K562 (cell line): ENCODE results near the gene XKR7. TPM values are rescaled to one million over a fixed set of nuclear protein-coding genes. Genes with fewer than 3 reads are reported as not detected.

ENCODE experiments used
- ARNT ChIP-seq, 2 experiments: fragments of 450-650 bp; IDR thresholded peaks; 2 replicates each; pipeline ENCODE4 v1.6.1; 2016; ENCODE audit warnings: mild to moderate bottlenecking in 1 of 2
- ETV5 ChIP-seq: sonication (generic); formaldehyde crosslinking; IDR thresholded peaks from 2 replicates; pipeline ENCODE4 v1.4.0; 2020; ENCODE audit warnings: low read depth, mild to moderate bottlenecking, missing genetic modification reagents
- KDM4B ChIP-seq, 2 experiments: fragments of 450-650 bp in 1 of 2; sonication (generic) in 1 of 2; IDR thresholded peaks; 2 replicates each; pipeline ENCODE4 v1.6.1; 2016 to 2017; ENCODE audit warnings: borderline replicate concordance in 2 of 2, antibody characterized with exemption in 1 of 2, low read depth in 1 of 2, mild to moderate bottlenecking in 1 of 2
- L3MBTL2 ChIP-seq: fragments of 450-650 bp; IDR thresholded peaks from 2 replicates; pipeline ENCODE4 v1.6.1; 2016; ENCODE audit warnings: mild to moderate bottlenecking, moderate library complexity
- MCM7 ChIP-seq, 2 experiments: fragments of 450-650 bp; IDR thresholded peaks; 2 replicates each; pipeline ENCODE4 v1.6.1; 2016 to 2018
- MXI1 ChIP-seq: IDR thresholded peaks from 2 replicates; pipeline ENCODE4 v1.6.1; 2011; ENCODE audit warnings: low read depth, mild to moderate bottlenecking, improper control_type of control experiment, low read length
- MYNN ChIP-seq, 2 experiments: sonication (generic); formaldehyde crosslinking in 1 of 2; IDR thresholded peaks; 2 replicates each; pipeline versions ENCODE4 v1.5.0 to v1.6.1; 2016 to 2020; ENCODE audit warnings: antibody characterized with exemption in 1 of 2, missing genetic modification reagents in 1 of 2
- NCOA2 ChIP-seq, 2 experiments: fragments of 450-650 bp; IDR thresholded peaks; 2 replicates each; pipeline ENCODE4 v1.6.1; 2018; ENCODE audit warnings: mild to moderate bottlenecking in 2 of 2, moderate library complexity in 1 of 2; ENCODE audit not compliant: partially characterized antibody in 2 of 2
- NEUROD1 ChIP-seq: fragments of 150-350 bp; IDR thresholded peaks from 2 replicates; pipeline ENCODE4 v1.6.1; 2014; ENCODE audit warnings: borderline replicate concordance, low read length, low read depth; ENCODE audit not compliant: partially characterized antibody
- SMAD4 ChIP-seq: fragments of 250-450 bp; sonication (Bioruptor Pico); conservative IDR thresholded peaks from 2 replicates; pipeline ENCODE4 v1.8.0; 2021; ENCODE audit warnings: inconsistent platforms, mild to moderate bottlenecking, moderate library complexity
- ZKSCAN1 ChIP-seq: fragments of 150-350 bp; IDR thresholded peaks from 2 replicates; pipeline ENCODE4 v1.6.1; 2016; ENCODE audit warnings: low read depth, low read length
- ZKSCAN8 ChIP-seq: fragments of 200-800 bp; sonication (Bioruptor generic); IDR thresholded peaks from 2 replicates; pipeline ENCODE4 v1.6.1; 2016; ENCODE audit warnings: missing genetic modification characterization, missing compliant biosample characterization
- ZNF146 ChIP-seq: IDR thresholded peaks from one replicate; pipeline ENCODE4 v1.6.1; 2018; ENCODE audit warnings: missing compliant biosample characterization; ENCODE audit not compliant: unreplicated experiment
- ZNF212 ChIP-seq: fragments of 450-650 bp; formaldehyde crosslinking; IDR thresholded peaks from 2 replicates; pipeline ENCODE4 v1.4.0; 2020; ENCODE audit warnings: mild to moderate bottlenecking
- ZNF274 ChIP-seq: IDR thresholded peaks from 2 replicates; pipeline ENCODE4 v1.6.1; 2011; ENCODE audit warnings: low read depth, mild to moderate bottlenecking, low read length, moderate library complexity, borderline replicate concordance
- ZNF384 ChIP-seq: IDR thresholded peaks from 2 replicates; pipeline ENCODE4 v1.6.1; 2012; ENCODE audit warnings: low read depth, low read length, improper control_type of control experiment
- ZNF41 ChIP-seq: fragments of 250-450 bp; sonication (Bioruptor Pico); conservative IDR thresholded peaks from 2 replicates; pipeline ENCODE4 v1.4.0; 2020; ENCODE audit warnings: mild to moderate bottlenecking
- ZNF551 ChIP-seq: fragments of 250-450 bp; sonication (Bioruptor Pico); IDR thresholded peaks from 2 replicates; pipeline ENCODE4 v1.5.0; 2021; ENCODE audit warnings: mild to moderate bottlenecking, moderate library complexity
- ZNF584 ChIP-seq: fragments of 200-800 bp; sonication (Bioruptor generic); IDR thresholded peaks from 2 replicates; pipeline ENCODE4 v1.6.1; 2016; ENCODE audit warnings: low read depth, mild to moderate bottlenecking, missing genetic modification characterization, missing compliant biosample characterization
- ZNF79 ChIP-seq: fragments of 250-450 bp; sonication (Bioruptor Pico); IDR thresholded peaks from 2 replicates; pipeline ENCODE4 v1.4.0; 2020; ENCODE audit warnings: low read depth, mild to moderate bottlenecking, moderate library complexity
- polyA plus RNA-seq, 8 experiments: library from polyadenylated mRNA; depleted of rRNA in 4 of 8; stranded (reverse) in 5 of 8; unstranded in 3 of 8; fragments of >200 nt; fragmentation: Nextera tagmentation in 2 of 8; fragmentation: Illumina TruSeq in 1 of 8; extraction: Ambion mirVana in 2 of 8; extraction: Trizol in 1 of 8; gene quantifications; 2 replicates each; pipeline versions ENCODE4 v1.2.1 to v1.2.3, GENCODE V29; 2011 to 2014; ENCODE audit warnings: inconsistent platforms in 1 of 8, missing spikeins in 1 of 8
- total RNA-seq, 7 experiments: library from RNA; depleted of rRNA in 6 of 7; stranded (reverse); fragments of >200 nt in 6 of 7; fragmentation: Illumina TruSeq in 2 of 7; extraction: Trizol in 2 of 7; gene quantifications; 2 replicates each; pipeline versions ENCODE4 v1.2.1 to v1.2.3, GENCODE V29; 2011 to 2021; ENCODE audit warnings: low replicate concordance in 1 of 7
- TF ChIP-seq, protein P1 (sequence below): sonication (generic); formaldehyde crosslinking; IDR thresholded peaks from 2 replicates; pipeline ENCODE4 v1.8.0; 2023; ENCODE audit warnings: mild to moderate bottlenecking, missing genetic modification reagents
- TF ChIP-seq, protein P2 (sequence below): fragments of 450-650 bp; formaldehyde crosslinking; IDR thresholded peaks from 2 replicates; pipeline ENCODE4 v1.4.0; 2020; ENCODE audit warnings: mild to moderate bottlenecking, moderate library complexity
- TF ChIP-seq, protein P3 (sequence below): sonication (generic); formaldehyde crosslinking; IDR thresholded peaks from 2 replicates; pipeline ENCODE4 v1.9.0; 2022; ENCODE audit warnings: mild to moderate bottlenecking, missing genetic modification reagents

The XKR7 gene
- total and polyA plus RNA-seq, 9 of the 15 experiments (the other 6 are each of a cell fraction or from before 2014, with no cell fraction given): 0.02 TPM; not detected in 8

DNA sequence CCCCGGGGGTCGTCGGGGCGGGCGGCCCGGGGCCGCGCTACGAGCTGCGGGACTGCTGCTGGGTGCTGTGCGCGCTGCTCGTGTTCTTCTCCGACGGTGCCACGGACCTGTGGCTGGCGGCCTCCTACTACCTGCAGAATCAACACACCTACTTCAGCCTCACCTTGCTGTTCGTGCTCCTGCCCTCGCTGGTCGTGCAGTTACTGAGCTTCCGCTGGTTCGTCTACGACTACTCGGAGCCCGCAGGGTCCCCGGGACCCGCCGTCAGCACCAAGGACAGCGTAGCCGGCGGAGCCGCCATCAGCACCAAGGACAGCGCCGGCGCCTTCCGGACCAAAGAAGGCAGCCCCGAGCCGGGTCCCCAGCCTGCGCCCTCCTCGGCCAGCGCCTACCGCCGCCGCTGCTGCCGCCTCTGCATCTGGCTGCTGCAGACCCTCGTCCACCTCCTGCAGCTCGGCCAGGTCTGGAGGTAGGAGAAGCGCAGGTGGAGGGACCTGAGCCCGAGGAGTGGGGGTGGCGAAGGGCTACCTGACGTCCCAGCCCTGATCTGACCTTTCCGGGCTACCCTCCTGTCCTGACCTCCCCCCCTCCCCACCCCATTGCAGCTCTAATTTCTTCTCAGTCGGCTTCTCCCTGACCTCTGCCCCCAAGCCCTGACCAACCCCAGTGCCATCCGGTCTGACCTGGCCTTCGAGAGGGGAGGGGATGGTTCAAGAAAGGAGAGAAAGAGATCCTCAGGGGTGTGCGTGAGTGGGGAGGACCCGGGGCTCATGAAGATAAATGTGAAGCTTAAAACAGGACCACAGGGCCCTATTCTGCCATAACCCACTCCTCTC, 558 bp downstream of the XKR7 start (continued):
- TF ChIP-seq KDM4B (IDR thresholded peaks at IDR 0.05; ENCODE audit: borderline replicate concordance in 2 of 2, low read depth in 1 of 2) (0 out of 4 replicates have a peak, but pooled peaks of 1 of the 2 experiments have one; percentile 49), ZNF584 (CRISPR knock-in tag) (peak; percentile 93; the same call in 1 of the 2 replicates), ZNF212 (CRISPR knock-in tag) (no peak), NCOA2 (IDR thresholded peaks at IDR 0.05; ENCODE audit: partially characterized antibody in 2 of 2) (no peak), MCM7 (IDR thresholded peaks at IDR 0.05) (no peak), ZNF41 (CRISPR knock-in tag) (peak; percentile 68; the same call in 1 of the 2 replicates), MYNN (IDR thresholded peaks at IDR 0.05) (0 out of 2 replicates have a peak, but pooled peaks have one; percentile 41), MYNN (CRISPR knock-in tag; IDR thresholded peaks at IDR 0.05) (peak; percentile 98), ZNF79 (CRISPR knock-in tag) (no peak), ZNF384 (no peak), ETV5 (peak; percentile 100), SMAD4 (peak; percentile 96), ZNF146 (peak; percentile 98), MXI1 (peak; percentile 86), ARNT (IDR thresholded peaks at IDR 0.05) (no peak), NEUROD1 (no peak), L3MBTL2 (no peak), ZNF274 (no peak), ZNF551 (CRISPR knock-in tag) (no peak), ZKSCAN1 (no peak), ZKSCAN8 (no peak)
- TF ChIP-seq, protein P1, sequence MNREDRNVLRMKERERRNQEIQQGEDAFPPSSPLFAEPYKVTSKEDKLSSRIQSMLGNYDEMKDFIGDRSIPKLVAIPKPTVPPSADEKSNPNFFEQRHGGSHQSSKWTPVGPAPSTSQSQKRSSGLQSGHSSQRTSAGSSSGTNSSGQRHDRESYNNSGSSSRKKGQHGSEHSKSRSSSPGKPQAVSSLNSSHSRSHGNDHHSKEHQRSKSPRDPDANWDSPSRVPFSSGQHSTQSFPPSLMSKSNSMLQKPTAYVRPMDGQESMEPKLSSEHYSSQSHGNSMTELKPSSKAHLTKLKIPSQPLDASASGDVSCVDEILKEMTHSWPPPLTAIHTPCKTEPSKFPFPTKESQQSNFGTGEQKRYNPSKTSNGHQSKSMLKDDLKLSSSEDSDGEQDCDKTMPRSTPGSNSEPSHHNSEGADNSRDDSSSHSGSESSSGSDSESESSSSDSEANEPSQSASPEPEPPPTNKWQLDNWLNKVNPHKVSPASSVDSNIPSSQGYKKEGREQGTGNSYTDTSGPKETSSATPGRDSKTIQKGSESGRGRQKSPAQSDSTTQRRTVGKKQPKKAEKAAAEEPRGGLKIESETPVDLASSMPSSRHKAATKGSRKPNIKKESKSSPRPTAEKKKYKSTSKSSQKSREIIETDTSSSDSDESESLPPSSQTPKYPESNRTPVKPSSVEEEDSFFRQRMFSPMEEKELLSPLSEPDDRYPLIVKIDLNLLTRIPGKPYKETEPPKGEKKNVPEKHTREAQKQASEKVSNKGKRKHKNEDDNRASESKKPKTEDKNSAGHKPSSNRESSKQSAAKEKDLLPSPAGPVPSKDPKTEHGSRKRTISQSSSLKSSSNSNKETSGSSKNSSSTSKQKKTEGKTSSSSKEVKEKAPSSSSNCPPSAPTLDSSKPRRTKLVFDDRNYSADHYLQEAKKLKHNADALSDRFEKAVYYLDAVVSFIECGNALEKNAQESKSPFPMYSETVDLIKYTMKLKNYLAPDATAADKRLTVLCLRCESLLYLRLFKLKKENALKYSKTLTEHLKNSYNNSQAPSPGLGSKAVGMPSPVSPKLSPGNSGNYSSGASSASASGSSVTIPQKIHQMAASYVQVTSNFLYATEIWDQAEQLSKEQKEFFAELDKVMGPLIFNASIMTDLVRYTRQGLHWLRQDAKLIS (CRISPR knock-in tag): peak; percentile 100
- TF ChIP-seq, protein P2, sequence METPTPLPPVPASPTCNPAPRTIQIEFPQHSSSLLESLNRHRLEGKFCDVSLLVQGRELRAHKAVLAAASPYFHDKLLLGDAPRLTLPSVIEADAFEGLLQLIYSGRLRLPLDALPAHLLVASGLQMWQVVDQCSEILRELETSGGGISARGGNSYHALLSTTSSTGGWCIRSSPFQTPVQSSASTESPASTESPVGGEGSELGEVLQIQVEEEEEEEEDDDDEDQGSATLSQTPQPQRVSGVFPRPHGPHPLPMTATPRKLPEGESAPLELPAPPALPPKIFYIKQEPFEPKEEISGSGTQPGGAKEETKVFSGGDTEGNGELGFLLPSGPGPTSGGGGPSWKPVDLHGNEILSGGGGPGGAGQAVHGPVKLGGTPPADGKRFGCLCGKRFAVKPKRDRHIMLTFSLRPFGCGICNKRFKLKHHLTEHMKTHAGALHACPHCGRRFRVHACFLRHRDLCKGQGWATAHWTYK (CRISPR knock-in tag): peak; percentile 95
- TF ChIP-seq, protein P3, sequence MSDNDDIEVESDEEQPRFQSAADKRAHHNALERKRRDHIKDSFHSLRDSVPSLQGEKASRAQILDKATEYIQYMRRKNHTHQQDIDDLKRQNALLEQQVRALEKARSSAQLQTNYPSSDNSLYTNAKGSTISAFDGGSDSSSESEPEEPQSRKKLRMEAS (CRISPR knock-in tag): peak; percentile 91
